H1 (cell line): Measurements from ENCODE around the gene FGD6.

Experiments used
- CEBPB ChIP-seq: IDR thresholded peaks from 2 replicates; pipeline ENCODE4 v1.6.1; 2012; ENCODE audit warnings: low read depth, low read length
- CHD1 ChIP-seq: IDR thresholded peaks from 2 replicates; pipeline ENCODE4 v1.6.1; 2012; ENCODE audit warnings: low read depth, low read length, improper control_type of control experiment
- CHD2 ChIP-seq: IDR thresholded peaks from 2 replicates; pipeline ENCODE4 v1.6.1; 2012; ENCODE audit warnings: low read length, improper control_type of control experiment
- EZH2 ChIP-seq: fragments of 200-600 bp; sonication (generic); IDR thresholded peaks from 2 replicates; pipeline ENCODE4 v1.7.1; 2012; ENCODE audit warnings: low read depth, mild to moderate bottlenecking, moderate library complexity, low read length, inconsistent platforms; ENCODE audit not compliant: severe bottlenecking
- HDAC2 ChIP-seq, 2 experiments: fragments of 300-600 bp in 1 of 2; sonication (generic) in 1 of 2; IDR thresholded peaks; 2 replicates each; pipeline ENCODE4 v1.6.1; 2011 to 2012; ENCODE audit warnings: low read depth in 2 of 2, low read length in 2 of 2, mild to moderate bottlenecking in 2 of 2, moderate library complexity in 2 of 2, borderline replicate concordance in 1 of 2, inconsistent platforms in 1 of 2
- JUN ChIP-seq: IDR thresholded peaks from 2 replicates; pipeline ENCODE4 v1.6.1; 2011; ENCODE audit warnings: low read depth, mild to moderate bottlenecking, improper control_type of control experiment, low read length
- PHF8 ChIP-seq: fragments of 200-600 bp; sonication (generic); conservative IDR thresholded peaks from 2 replicates; pipeline ENCODE4 v1.7.1; 2012; ENCODE audit warnings: low read depth, mild to moderate bottlenecking, inconsistent platforms, low read length, moderate library complexity
- POLR2A ChIP-seq, 2 experiments: IDR thresholded peaks; 1 replicate in 1 of 2; 2 replicates in 1 of 2; pipeline ENCODE4 v1.6.1; 2011; ENCODE audit warnings: low read depth in 2 of 2, low read length in 2 of 2, mild to moderate bottlenecking in 2 of 2; ENCODE audit errors: control extremely low read depth in 1 of 2
- SIN3A ChIP-seq, 2 experiments: IDR thresholded peaks in 1 of 2; conservative IDR thresholded peaks in 1 of 2; 2 replicates each; pipeline ENCODE4 v1.6.1; 2011 to 2012; ENCODE audit warnings: low read length in 2 of 2, improper control_type of control experiment in 1 of 2, low read depth in 1 of 2, mild to moderate bottlenecking in 1 of 2
- TF ChIP-seq, protein P1 (sequence below): IDR thresholded peaks from 2 replicates; pipeline ENCODE4 v1.6.1; 2012; ENCODE audit warnings: inconsistent platforms
- TF ChIP-seq, protein P2 (sequence below), 3 experiments: IDR thresholded peaks; 1 replicate in 2 of 3; 2 replicates in 1 of 3; pipeline versions ENCODE4 v1.5.1 to v1.6.1; 2011; ENCODE audit warnings: low read length in 3 of 3, mild to moderate bottlenecking in 3 of 3, inconsistent platforms in 2 of 3, low read depth in 1 of 3, moderate library complexity in 1 of 3; ENCODE audit not compliant: insufficient read depth in 1 of 3; ENCODE audit errors: control extremely low read depth in 1 of 3

DNA sequence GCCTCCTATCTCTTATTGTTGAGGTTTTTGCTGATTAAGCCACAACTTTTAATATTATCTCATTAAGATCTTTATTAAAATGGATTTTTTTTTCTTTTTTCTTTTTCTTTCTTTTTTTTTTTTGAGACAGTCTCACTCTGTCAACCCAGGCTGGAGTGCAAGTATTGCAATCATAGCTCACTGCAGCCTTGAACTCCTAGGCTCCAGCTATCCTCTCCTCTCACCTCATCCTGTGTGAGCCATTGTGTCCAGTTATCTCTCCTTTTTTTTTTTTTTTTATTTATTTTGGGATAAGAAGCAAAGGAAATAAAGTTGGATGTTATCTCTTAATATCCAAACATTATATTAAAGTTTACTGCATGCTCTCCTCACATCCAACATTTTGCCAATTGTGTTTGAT is 13.0 kb upstream of the FGD6 start:
- TF ChIP-seq CHD2 (no peak), HDAC2 (IDR thresholded peaks at IDR 0.05; ENCODE audit: borderline replicate concordance in 1 of 2, low read depth in 2 of 2, low read length in 2 of 2) (no peak), JUN (no peak), POLR2A (IDR thresholded peaks at IDR 0.05; ENCODE audit: control extremely low read depth in 1 of 2, low read depth in 2 of 2, low read length in 2 of 2) (no peak), CEBPB (no peak), SIN3A (conservative IDR thresholded peaks at IDR 0.05 in 1 of 2, IDR thresholded peaks at IDR 0.05 in 1 of 2; ENCODE audit: low read depth in 1 of 2, low read length in 2 of 2) (no peak), EZH2 (no peak), CHD1 (no peak), PHF8 (no peak)
- TF ChIP-seq, protein P1, sequence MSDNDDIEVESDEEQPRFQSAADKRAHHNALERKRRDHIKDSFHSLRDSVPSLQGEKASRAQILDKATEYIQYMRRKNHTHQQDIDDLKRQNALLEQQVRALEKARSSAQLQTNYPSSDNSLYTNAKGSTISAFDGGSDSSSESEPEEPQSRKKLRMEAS: no peak
- TF ChIP-seq, protein P2, sequence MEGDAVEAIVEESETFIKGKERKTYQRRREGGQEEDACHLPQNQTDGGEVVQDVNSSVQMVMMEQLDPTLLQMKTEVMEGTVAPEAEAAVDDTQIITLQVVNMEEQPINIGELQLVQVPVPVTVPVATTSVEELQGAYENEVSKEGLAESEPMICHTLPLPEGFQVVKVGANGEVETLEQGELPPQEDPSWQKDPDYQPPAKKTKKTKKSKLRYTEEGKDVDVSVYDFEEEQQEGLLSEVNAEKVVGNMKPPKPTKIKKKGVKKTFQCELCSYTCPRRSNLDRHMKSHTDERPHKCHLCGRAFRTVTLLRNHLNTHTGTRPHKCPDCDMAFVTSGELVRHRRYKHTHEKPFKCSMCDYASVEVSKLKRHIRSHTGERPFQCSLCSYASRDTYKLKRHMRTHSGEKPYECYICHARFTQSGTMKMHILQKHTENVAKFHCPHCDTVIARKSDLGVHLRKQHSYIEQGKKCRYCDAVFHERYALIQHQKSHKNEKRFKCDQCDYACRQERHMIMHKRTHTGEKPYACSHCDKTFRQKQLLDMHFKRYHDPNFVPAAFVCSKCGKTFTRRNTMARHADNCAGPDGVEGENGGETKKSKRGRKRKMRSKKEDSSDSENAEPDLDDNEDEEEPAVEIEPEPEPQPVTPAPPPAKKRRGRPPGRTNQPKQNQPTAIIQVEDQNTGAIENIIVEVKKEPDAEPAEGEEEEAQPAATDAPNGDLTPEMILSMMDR (IDR thresholded peaks at IDR 0.05; ENCODE audit: control extremely low read depth in 1 of 3, insufficient read depth in 1 of 3, low read depth in 1 of 3, low read length in 3 of 3): no peak
